ENCODE measurements around the gene DNAJC10.

DNA sequence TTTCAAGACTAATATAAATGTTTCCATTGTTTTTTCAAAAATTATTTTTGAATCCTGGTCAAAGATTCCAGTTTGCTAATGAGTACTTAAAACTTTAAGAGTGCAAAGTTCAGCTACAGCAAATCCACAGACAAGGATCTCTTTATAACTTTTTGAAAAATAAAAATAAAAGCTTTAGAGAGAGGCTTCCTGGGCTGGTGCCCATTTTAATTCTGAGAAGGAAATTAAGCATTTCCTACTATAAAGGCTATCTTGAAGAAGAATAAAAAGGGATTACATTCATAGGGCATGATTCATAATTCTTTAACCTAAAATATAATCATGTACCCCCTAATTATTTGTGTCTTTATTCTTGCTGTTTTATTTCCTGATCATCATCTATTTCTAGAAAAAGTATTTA lies 38.2 kb downstream of the DNAJC10 start:
- TF ChIP-seq POLR2A (IDR thresholded peaks at IDR 0.05; ENCODE audit: low read length) (no peak), GATA1 (IDR thresholded peaks at IDR 0.05; ENCODE audit: low read depth, low read length) (no peak)

Data from erythroblast (primary cell).